ENCODE data around the gene TOX3. TPM values are rescaled to one million over a fixed set of nuclear protein-coding genes. Genes with fewer than 3 reads are reported as not detected.

TOX3 gene
- total RNA-seq, 1 experiment from 2014 or later: 20.2 TPM

DNA sequence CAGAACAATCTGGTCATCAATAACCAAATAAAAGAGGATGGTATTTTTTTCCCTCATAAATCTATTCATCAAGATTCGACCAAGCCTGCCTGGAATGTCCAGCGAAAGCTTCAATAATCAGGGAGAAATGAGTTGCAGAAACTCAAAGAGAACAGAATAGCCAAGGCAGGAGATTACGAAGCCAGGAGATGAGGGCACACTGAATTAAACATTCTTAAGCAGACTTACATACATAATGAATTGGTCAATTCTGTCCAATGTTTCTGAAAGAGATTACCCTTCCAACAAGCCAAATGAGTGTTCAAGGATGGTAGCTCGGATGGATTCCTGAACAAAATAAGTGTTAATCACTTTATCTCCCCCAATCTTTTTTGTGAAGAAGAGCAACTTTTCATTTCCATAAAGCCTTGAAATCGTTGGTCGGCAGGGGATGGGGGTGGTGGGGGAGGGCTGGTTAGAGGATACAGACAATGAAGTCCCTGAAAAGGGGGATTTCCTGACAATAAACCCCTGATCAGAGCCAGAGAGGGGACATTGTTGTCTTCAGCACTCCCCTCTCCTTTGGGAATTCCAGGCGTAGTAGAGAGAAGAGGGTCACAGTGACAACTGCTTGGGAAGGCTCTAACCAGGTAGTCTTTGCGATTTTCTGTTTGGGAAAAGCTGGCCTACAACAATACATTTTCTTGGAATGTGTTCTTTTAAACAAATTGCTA, 20.7 kb downstream of the TOX3 start:
- ChIA-PET CTCF (interaction anchor here (0.6 to 2.3 kb wide), 2 partner anchors 22 to 437 kb away, joined by 3 to 11 read pairs; partner anchors contain the start of gene TOX3), POLR2A (no interaction called here)
- Mint-ChIP-seq H3K27ac (peak overlapping the region; percentile 1; the same call in 1 of the 2 replicates), H3K9me3 (no peaks in the 10 kb centered on the region), H3K36me3 (peaks cover 7% of the 10 kb centered on the region), H3K4me1 (peaks cover 91% of the 10 kb centered on the region), H3K4me3 (no peak overlapping the region), H3K27me3 (ENCODE audit: low read depth) (no peaks in the 10 kb centered on the region)
- ATAC-seq (peak; percentile 68), DNase-seq (ENCODE audit: low spot score) (no peak)
- no peak for TF ChIP-seq ZNF138 (CRISPR knock-in tag; conservative IDR thresholded peaks at IDR 0.05)

DNA sequence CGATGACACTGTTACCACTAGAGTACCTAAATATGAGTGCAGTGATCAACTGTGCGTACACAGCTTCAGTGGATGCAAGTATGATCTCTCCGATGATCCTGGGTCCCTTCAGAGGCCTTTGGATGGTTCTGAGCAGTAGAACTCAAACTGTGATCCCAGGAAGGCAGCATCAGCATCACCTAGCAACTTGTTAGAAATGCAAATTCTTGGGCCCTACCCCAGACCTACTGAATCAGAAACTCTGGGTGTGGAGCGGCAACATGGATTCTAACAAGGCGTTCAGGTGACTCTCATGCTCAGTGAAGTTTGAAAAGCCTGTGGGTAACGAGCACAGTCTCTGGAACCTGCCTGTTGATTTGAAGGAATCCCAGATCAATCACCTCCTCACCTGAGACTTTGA, 25.4 kb downstream of the TOX3 start:
- TF ChIP-seq ZNF416 (CRISPR knock-in tag; IDR thresholded peaks at IDR 0.05) (no peak), TP53 (CRISPR knock-in tag; IDR thresholded peaks at IDR 0.05) (no peak)
- TF ChIP-seq, protein P1, sequence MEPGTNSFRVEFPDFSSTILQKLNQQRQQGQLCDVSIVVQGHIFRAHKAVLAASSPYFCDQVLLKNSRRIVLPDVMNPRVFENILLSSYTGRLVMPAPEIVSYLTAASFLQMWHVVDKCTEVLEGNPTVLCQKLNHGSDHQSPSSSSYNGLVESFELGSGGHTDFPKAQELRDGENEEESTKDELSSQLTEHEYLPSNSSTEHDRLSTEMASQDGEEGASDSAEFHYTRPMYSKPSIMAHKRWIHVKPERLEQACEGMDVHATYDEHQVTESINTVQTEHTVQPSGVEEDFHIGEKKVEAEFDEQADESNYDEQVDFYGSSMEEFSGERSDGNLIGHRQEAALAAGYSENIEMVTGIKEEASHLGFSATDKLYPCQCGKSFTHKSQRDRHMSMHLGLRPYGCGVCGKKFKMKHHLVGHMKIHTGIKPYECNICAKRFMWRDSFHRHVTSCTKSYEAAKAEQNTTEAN (CRISPR knock-in tag; IDR thresholded peaks at IDR 0.05): no peak
- ChIA-PET POLR2A (no interaction called here), CTCF (interaction anchor here (1.4 kb wide), 1 partner anchor 27 kb away, joined by 3 read pairs; no protein-coding TSS in a partner anchor)
- peak; percentile 78 for ATAC-seq
- H3K27me3 Mint-ChIP-seq (ENCODE audit: low read depth): no peaks in the 10 kb centered on the region
- no peak for DNase-seq (ENCODE audit: low spot score)
- H3K9me3 Mint-ChIP-seq: no peaks in the 10 kb centered on the region
- H3K27ac Mint-ChIP-seq: peak overlapping the region; percentile 86
- H3K36me3 Mint-ChIP-seq: peaks cover 13% of the 10 kb centered on the region; the same call in 1 of the 2 replicates
- H3K4me3 Mint-ChIP-seq: no peak overlapping the region
- H3K4me1 Mint-ChIP-seq: peaks cover 66% of the 10 kb centered on the region

DNA sequence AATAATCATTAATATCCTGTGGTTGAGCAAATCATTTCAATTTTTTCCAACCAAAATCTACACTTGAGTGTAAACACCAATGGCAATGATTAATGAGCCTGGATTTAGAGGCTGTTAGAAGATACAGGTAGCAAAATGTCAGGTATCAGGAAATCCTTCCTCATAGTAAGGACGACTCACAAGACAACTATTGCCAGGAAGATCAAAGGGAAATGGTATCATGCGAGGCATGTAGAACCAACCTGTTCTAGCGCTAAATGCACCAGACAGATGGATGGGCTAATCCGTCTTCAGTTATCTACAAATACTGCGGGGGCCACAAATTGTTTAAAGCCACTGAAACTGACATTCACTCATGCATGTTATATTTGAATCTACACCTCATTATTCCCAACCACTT, 28.1 kb downstream of the TOX3 start:
- Mint-ChIP-seq H3K9me3 (no peaks in the 10 kb centered on the region), H3K36me3 (peaks cover 13% of the 10 kb centered on the region; the same call in 1 of the 2 replicates), H3K27me3 (ENCODE audit: low read depth) (no peaks in the 10 kb centered on the region), H3K4me1 (peaks cover 44% of the 10 kb centered on the region), H3K4me3 (no peak overlapping the region), H3K27ac (no peak overlapping the region)
- ChIA-PET CTCF (no interaction called here), POLR2A (interaction anchor here (0.6 kb wide), 1 partner anchor 30 kb away, joined by 3 read pairs; no protein-coding TSS in a partner anchor)
- no peak for DNase-seq (ENCODE audit: low spot score)
- no peak for ATAC-seq
- no peak for TF ChIP-seq JUN (CRISPR knock-in tag; IDR thresholded peaks at IDR 0.05)
- no peak for TF ChIP-seq SOX15 (CRISPR knock-in tag; IDR thresholded peaks at IDR 0.05)
- TF ChIP-seq, protein P1 (CRISPR knock-in tag; IDR thresholded peaks at IDR 0.05): no peak
- no peak for TF ChIP-seq RELA (CRISPR knock-in tag; IDR thresholded peaks at IDR 0.05; ENCODE audit: borderline replicate concordance)
- TF ChIP-seq, protein P2, sequence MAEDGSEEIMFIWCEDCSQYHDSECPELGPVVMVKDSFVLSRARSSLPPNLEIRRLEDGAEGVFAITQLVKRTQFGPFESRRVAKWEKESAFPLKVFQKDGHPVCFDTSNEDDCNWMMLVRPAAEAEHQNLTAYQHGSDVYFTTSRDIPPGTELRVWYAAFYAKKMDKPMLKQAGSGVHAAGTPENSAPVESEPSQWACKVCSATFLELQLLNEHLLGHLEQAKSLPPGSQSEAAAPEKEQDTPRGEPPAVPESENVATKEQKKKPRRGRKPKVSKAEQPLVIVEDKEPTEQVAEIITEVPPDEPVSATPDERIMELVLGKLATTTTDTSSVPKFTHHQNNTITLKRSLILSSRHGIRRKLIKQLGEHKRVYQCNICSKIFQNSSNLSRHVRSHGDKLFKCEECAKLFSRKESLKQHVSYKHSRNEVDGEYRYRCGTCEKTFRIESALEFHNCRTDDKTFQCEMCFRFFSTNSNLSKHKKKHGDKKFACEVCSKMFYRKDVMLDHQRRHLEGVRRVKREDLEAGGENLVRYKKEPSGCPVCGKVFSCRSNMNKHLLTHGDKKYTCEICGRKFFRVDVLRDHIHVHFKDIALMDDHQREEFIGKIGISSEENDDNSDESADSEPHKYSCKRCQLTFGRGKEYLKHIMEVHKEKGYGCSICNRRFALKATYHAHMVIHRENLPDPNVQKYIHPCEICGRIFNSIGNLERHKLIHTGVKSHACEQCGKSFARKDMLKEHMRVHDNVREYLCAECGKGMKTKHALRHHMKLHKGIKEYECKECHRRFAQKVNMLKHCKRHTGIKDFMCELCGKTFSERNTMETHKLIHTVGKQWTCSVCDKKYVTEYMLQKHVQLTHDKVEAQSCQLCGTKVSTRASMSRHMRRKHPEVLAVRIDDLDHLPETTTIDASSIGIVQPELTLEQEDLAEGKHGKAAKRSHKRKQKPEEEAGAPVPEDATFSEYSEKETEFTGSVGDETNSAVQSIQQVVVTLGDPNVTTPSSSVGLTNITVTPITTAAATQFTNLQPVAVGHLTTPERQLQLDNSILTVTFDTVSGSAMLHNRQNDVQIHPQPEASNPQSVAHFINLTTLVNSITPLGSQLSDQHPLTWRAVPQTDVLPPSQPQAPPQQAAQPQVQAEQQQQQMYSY (CRISPR knock-in tag; IDR thresholded peaks at IDR 0.05): no peak
- no peak for TF ChIP-seq ZNF219 (CRISPR knock-in tag; IDR thresholded peaks at IDR 0.05; ENCODE audit: borderline replicate concordance)
- no peak for TF ChIP-seq ZNF232 (CRISPR knock-in tag; IDR thresholded peaks at IDR 0.05)
- no peak for TF ChIP-seq FOXP1 (CRISPR knock-in tag; IDR thresholded peaks at IDR 0.05; ENCODE audit: borderline replicate concordance)
- TF ChIP-seq, protein P3, sequence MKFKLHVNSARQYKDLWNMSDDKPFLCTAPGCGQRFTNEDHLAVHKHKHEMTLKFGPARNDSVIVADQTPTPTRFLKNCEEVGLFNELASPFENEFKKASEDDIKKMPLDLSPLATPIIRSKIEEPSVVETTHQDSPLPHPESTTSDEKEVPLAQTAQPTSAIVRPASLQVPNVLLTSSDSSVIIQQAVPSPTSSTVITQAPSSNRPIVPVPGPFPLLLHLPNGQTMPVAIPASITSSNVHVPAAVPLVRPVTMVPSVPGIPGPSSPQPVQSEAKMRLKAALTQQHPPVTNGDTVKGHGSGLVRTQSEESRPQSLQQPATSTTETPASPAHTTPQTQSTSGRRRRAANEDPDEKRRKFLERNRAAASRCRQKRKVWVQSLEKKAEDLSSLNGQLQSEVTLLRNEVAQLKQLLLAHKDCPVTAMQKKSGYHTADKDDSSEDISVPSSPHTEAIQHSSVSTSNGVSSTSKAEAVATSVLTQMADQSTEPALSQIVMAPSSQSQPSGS (CRISPR knock-in tag; IDR thresholded peaks at IDR 0.05; ENCODE audit: borderline replicate concordance, low read depth): no peak
- TF ChIP-seq, protein P4, sequence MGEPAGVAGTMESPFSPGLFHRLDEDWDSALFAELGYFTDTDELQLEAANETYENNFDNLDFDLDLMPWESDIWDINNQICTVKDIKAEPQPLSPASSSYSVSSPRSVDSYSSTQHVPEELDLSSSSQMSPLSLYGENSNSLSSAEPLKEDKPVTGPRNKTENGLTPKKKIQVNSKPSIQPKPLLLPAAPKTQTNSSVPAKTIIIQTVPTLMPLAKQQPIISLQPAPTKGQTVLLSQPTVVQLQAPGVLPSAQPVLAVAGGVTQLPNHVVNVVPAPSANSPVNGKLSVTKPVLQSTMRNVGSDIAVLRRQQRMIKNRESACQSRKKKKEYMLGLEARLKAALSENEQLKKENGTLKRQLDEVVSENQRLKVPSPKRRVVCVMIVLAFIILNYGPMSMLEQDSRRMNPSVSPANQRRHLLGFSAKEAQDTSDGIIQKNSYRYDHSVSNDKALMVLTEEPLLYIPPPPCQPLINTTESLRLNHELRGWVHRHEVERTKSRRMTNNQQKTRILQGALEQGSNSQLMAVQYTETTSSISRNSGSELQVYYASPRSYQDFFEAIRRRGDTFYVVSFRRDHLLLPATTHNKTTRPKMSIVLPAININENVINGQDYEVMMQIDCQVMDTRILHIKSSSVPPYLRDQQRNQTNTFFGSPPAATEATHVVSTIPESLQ (CRISPR knock-in tag; IDR thresholded peaks at IDR 0.05): no peak

All from WTC11 (cell line).